Measurements from ENCODE around the gene HOXC9. TPM values are rescaled to one million over a fixed set of nuclear protein-coding genes. Genes with fewer than 3 reads are reported as not detected.

Gene HOXC9
- total and polyA plus RNA-seq, 7 donors, result 6.4 to 31.1 (median 11.3) TPM

GRCh38 chr12:53961025-53961761, 38.8 kb upstream of the HOXC9 start:
- Histone ChIP-seq H3K36me3 (ENCODE audit: insufficient read depth in 1 of 2, low read depth in 1 of 2) (no peaks in the 10 kb centered on the region), H3K27ac (no peak overlapping the region), H3K4me3 (no peak overlapping the region), H3K27me3 (ENCODE audit: insufficient read depth in 3 of 3, low read length in 2 of 3) (peaks cover 0 to 98% (median 30%) of the 10 kb centered on the region in 3 donors), H3K9me3 (no peaks in the 10 kb centered on the region), H3K4me1 (peaks cover 4% of the 10 kb centered on the region)
- peak in 2 of 4 donors; percentile 25 to 43 for ATAC-seq
- no peak for TF ChIP-seq CTCF (IDR thresholded peaks at IDR 0.05)
- DNase-seq, result peak in 1 of 2 donors; percentile 54
- WGBS, 3 donors, result 53 to 60% (median 53%) methylated on average over 58 to 72 of the region's 72 CpGs
- intact Hi-C loops (cut with DNase I), result loop anchor here in 1 of 2 donors (10.0 kb wide), 1 partner anchor 266 kb away; no protein-coding TSS in a partner anchor

- H3K4me3 ChIP-seq, result no peak overlapping the region
Measured at GRCh38 chr12:53963005-53963404, 37.0 kb upstream of the HOXC9 start.

GRCh38 chr12:53963434-53964314, 36.3 kb upstream of the HOXC9 start:
- Histone ChIP-seq H3K36me3 (ENCODE audit: insufficient read depth in 1 of 2, low read depth in 1 of 2) (no peaks in the 10 kb centered on the region), H3K4me1 (peaks cover 4% of the 10 kb centered on the region), H3K4me3 (no peak overlapping the region), H3K27me3 (ENCODE audit: insufficient read depth in 3 of 3, low read length in 2 of 3) (peaks cover 0 to 96% (median 30%) of the 10 kb centered on the region in 3 donors), H3K27ac (no peak overlapping the region), H3K9me3 (no peaks in the 10 kb centered on the region)
- no peak for TF ChIP-seq CTCF (IDR thresholded peaks at IDR 0.05)
- WGBS, 3 donors, result 51 to 63% (median 52%) methylated on average over 38 of the region's 38 CpGs
- ATAC-seq (no peak), DNase-seq (peak in 1 of 2 donors; percentile 30)
- intact Hi-C loops (cut with DNase I), result loop anchor here in 1 of 2 donors (10.0 kb wide), 1 partner anchor 269 kb away; no protein-coding TSS in a partner anchor

More at GRCh38 chr12:53963005-53963404, 37.0 kb upstream of the HOXC9 start:
- Histone ChIP-seq H3K27me3 (ENCODE audit: insufficient read depth in 3 of 3, low read length in 2 of 3) (peaks cover 0 to 98% (median 29%) of the 10 kb centered on the region in 3 donors), H3K4me1 (peaks cover 4% of the 10 kb centered on the region), H3K27ac (no peak overlapping the region), H3K36me3 (ENCODE audit: insufficient read depth in 1 of 2, low read depth in 1 of 2) (no peaks in the 10 kb centered on the region), H3K9me3 (no peaks in the 10 kb centered on the region)
- intact Hi-C loops (cut with DNase I), result loop anchor here in 1 of 2 donors (10.0 kb wide), 1 partner anchor 268 kb away; no protein-coding TSS in a partner anchor
- WGBS, 3 donors, result 64 to 73% (median 66%) methylated on average over 7 of the region's 7 CpGs
- no peak for TF ChIP-seq CTCF (IDR thresholded peaks at IDR 0.05)
- DNase-seq, result no peak
- no peak for ATAC-seq

GRCh38 chr12:53964315-53964713, 35.6 kb upstream of the HOXC9 start:
- no peak for TF ChIP-seq CTCF (IDR thresholded peaks at IDR 0.05)
- DNase-seq, result no peak
- peaks cover 0 to 89% (median 30%) of the 10 kb centered on the region in 3 donors for H3K27me3 ChIP-seq (ENCODE audit: insufficient read depth in 3 of 3, low read length in 2 of 3)
- 64 to 67% (median 64%) methylated on average over 2 of the region's 2 CpGs for WGBS, 3 donors
- H3K27ac ChIP-seq, result no peak overlapping the region
- intact Hi-C loops (cut with DNase I), result loop anchor here in 1 of 2 donors (10.0 kb wide), 1 partner anchor 270 kb away; no protein-coding TSS in a partner anchor
- no peak for ATAC-seq
- no peak overlapping the region for H3K4me3 ChIP-seq
- no peaks in the 10 kb centered on the region for H3K36me3 ChIP-seq (ENCODE audit: insufficient read depth in 1 of 2, low read depth in 1 of 2)
- H3K9me3 ChIP-seq, result no peaks in the 10 kb centered on the region
- H3K4me1 ChIP-seq, result peaks cover 4% of the 10 kb centered on the region

Data from psoas muscle (tissue), 8 donors.